NCI-H1105 (cell line): Measurements from ENCODE around the gene DIP2A.

Experiments
- DNase-seq: peaks from one replicate; lab custom pipeline; 2025; lab: John Stamatoyannopoulos, UW

The DIP2A gene

GRCh38 chr21:46480466-46480865, 21.8 kb downstream of the DIP2A start:
- DNase-seq, result no peak

GRCh38 chr21:46482225-46482845, 23.6 kb downstream of the DIP2A start:
- no peak for DNase-seq

GRCh38 chr21:46482846-46483231, 24.1 kb downstream of the DIP2A start:
- DNase-seq, result no peak

GRCh38 chr21:46483300-46484295, 24.9 kb downstream of the DIP2A start:
- no peak for DNase-seq

- DNase-seq, result no peak
Observed at GRCh38 chr21:46486481-46487126, 27.9 kb downstream of the DIP2A start.

GRCh38 chr21:46489162-46489663, 30.5 kb downstream of the DIP2A start:
- no peak for DNase-seq

- DNase-seq, result no peak
Observed at GRCh38 chr21:46489800-46490199, 31.1 kb downstream of the DIP2A start.

GRCh38 chr21:46491553-46491952, 32.9 kb downstream of the DIP2A start:
- DNase-seq, result no peak

GRCh38 chr21:46492851-46493250, 34.2 kb downstream of the DIP2A start:
- no peak for DNase-seq

- no peak for DNase-seq
Observed at GRCh38 chr21:46493828-46494227, 35.1 kb downstream of the DIP2A start.

- DNase-seq, result no peak
Observed at GRCh38 chr21:46498335-46499050, 39.8 kb downstream of the DIP2A start.

- DNase-seq, result no peak
Observed at GRCh38 chr21:46500224-46500861, 41.7 kb downstream of the DIP2A start.

- no peak for DNase-seq
Observed at GRCh38 chr21:46503922-46504550, 45.3 kb downstream of the DIP2A start.

GRCh38 chr21:46504666-46505065, 46.0 kb downstream of the DIP2A start:
- DNase-seq, result no peak

- DNase-seq, result no peak
Observed at GRCh38 chr21:46507562-46507961, 48.9 kb downstream of the DIP2A start.

- DNase-seq, result no peak
Observed at GRCh38 chr21:46509741-46510502, 51.2 kb downstream of the DIP2A start.

- DNase-seq, result no peak
Observed at GRCh38 chr21:46515109-46515508, 56.4 kb downstream of the DIP2A start.

- no peak for DNase-seq
Observed at GRCh38 chr21:46516068-46516467, 57.4 kb downstream of the DIP2A start.

GRCh38 chr21:46517361-46517760, 58.7 kb downstream of the DIP2A start:
- no peak for DNase-seq

GRCh38 chr21:46518983-46519583, 60.4 kb downstream of the DIP2A start:
- DNase-seq, result no peak
